ENCODE data around the gene BCL2L12. TPM values are rescaled to one million over a fixed set of nuclear protein-coding genes. Genes with fewer than 3 reads are reported as not detected.
"Not testable (repeated sequence)": the region's sequence is repeated elsewhere in the genome, so short reads cannot be mapped to it uniquely, and the experiment has no call there.

The BCL2L12 gene
- total RNA-seq, 1 donor from 2014 or later = 39.1 TPM

DNA sequence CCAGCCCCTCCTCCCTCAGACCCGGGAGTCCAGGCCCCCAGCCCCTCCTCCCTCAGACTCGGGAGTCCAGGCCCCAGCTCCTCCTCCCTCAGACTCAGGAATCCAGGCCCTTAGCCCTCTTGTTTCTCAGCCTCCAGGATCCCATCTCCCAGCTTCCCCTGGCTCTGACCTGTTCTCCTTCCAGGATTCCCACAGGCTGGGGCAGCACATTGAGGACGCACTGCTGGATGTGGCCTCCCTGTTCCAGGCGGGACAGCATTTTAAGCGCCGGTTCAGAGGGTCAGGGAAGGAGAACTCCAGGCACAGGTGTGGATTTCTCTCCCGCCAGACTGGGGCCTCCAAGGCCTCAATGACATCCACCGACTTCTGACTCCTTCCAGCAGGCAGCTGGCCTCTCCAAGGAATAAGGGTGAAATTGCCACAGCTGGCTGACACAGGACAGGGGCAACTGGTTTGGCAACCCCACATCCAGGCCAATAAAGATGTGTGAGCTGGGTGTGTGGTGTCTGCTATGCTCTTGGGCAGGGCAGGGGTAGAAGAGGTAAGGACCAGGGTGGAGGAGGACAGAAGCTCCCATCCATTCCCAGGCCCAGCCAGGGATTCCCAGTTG is 47.6 kb downstream of the BCL2L12 start:
- H3K9me3 Mint-ChIP-seq = no peaks in the 10 kb centered on the region
- H3K4me3 Mint-ChIP-seq = no peak overlapping the region
- DNase-seq = no peak
- ATAC-seq (ENCODE audit: low read depth) = no peak
- H3K36me3 Mint-ChIP-seq (ENCODE audit: low read depth) = no peaks in the 10 kb centered on the region
- ChIA-PET CTCF (no interaction called here), POLR2A (interaction anchor here (0.5 kb wide), 1 partner anchor 341 kb away, joined by 3 read pairs; no protein-coding TSS in a partner anchor)
- intact Hi-C loops (cut with micrococcal nuclease) = no loop called here
- H3K4me1 Mint-ChIP-seq = peaks cover 7% of the 10 kb centered on the region
- no peak overlapping the region for H3K27ac Mint-ChIP-seq
- peaks cover 8% of the 10 kb centered on the region for H3K27me3 Mint-ChIP-seq
- TF ChIP-seq, protein P1, sequence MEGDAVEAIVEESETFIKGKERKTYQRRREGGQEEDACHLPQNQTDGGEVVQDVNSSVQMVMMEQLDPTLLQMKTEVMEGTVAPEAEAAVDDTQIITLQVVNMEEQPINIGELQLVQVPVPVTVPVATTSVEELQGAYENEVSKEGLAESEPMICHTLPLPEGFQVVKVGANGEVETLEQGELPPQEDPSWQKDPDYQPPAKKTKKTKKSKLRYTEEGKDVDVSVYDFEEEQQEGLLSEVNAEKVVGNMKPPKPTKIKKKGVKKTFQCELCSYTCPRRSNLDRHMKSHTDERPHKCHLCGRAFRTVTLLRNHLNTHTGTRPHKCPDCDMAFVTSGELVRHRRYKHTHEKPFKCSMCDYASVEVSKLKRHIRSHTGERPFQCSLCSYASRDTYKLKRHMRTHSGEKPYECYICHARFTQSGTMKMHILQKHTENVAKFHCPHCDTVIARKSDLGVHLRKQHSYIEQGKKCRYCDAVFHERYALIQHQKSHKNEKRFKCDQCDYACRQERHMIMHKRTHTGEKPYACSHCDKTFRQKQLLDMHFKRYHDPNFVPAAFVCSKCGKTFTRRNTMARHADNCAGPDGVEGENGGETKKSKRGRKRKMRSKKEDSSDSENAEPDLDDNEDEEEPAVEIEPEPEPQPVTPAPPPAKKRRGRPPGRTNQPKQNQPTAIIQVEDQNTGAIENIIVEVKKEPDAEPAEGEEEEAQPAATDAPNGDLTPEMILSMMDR (IDR thresholded peaks at IDR 0.05) = no peak

DNA sequence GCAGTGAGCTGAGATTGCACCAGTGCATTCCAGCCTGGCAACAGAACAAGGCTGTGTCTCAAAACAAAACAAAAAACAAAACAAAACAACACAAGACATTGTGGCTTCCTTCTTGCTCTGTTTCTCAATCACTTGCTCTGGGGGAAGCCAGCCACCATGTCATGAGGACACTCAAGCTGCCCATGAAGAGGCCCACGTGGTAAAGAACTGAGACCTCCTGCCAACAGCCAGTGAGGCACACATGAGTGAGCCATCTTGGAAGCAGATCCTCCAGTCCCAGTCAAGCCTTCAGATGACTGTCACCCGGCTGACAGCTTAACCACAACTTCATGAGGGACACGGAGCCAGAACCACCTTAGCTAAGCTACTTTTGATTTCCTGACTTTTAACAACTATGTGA is 50.4 kb downstream of the BCL2L12 start:
- ChIA-PET CTCF (no interaction called here), POLR2A (interaction anchor here (1.5 kb wide), 1 partner anchor 37 kb away, joined by 4 read pairs; no protein-coding TSS in a partner anchor)
- ATAC-seq (ENCODE audit: low read depth) (no peak), DNase-seq (no peak)
- Mint-ChIP-seq H3K27me3 (no peaks in the 10 kb centered on the region), H3K36me3 (ENCODE audit: low read depth) (no peaks in the 10 kb centered on the region), H3K4me1 (peaks cover 7% of the 10 kb centered on the region), H3K27ac (no peak overlapping the region), H3K4me3 (no peak overlapping the region), H3K9me3 (no peaks in the 10 kb centered on the region)
- TF ChIP-seq, protein P1 (IDR thresholded peaks at IDR 0.05) = no peak
- intact Hi-C loops (cut with micrococcal nuclease) = loop anchor here (5.0 kb wide), 1 partner anchor 151 kb away; the partner anchor contains the start of gene PNKP

GRCh38 chr19:49718511-49718910 is 52.8 kb downstream of the BCL2L12 start:
- POLR2A ChIA-PET = interaction anchor here (0.6 to 1.3 kb wide), 3 partner anchors 128 to 782 kb away, joined by 3 to 8 read pairs (median 4); no protein-coding TSS in a partner anchor

GRCh38 chr19:49718991-49719390 is 53.3 kb downstream of the BCL2L12 start:
- no peaks in the 10 kb centered on the region for H3K36me3 Mint-ChIP-seq (ENCODE audit: low read depth)
- TF ChIP-seq, protein P1 (IDR thresholded peaks at IDR 0.05) = no peak
- H3K27me3 Mint-ChIP-seq = no peaks in the 10 kb centered on the region
- intact Hi-C loops (cut with micrococcal nuclease) = loop anchor here (5.0 kb wide), 1 partner anchor 148 kb away; the partner anchor contains the start of gene PNKP
- no peak overlapping the region for H3K4me3 Mint-ChIP-seq
- peaks cover 7% of the 10 kb centered on the region for H3K4me1 Mint-ChIP-seq
- ChIA-PET POLR2A (no interaction called here), CTCF (interaction anchor here (1.2 kb wide), 1 partner anchor 16 kb away, joined by 3 read pairs; no protein-coding TSS in a partner anchor)
- H3K9me3 Mint-ChIP-seq = no peaks in the 10 kb centered on the region
- no peak overlapping the region for H3K27ac Mint-ChIP-seq
- ATAC-seq (ENCODE audit: low read depth) (no peak), DNase-seq (no peak)

More at GRCh38 chr19:49718511-49718910, 52.8 kb downstream of the BCL2L12 start:
- H3K27ac Mint-ChIP-seq = no peak overlapping the region
- H3K4me3 Mint-ChIP-seq = no peak overlapping the region
- TF ChIP-seq, protein P1 (IDR thresholded peaks at IDR 0.05) = no peak
- H3K27me3 Mint-ChIP-seq = no peaks in the 10 kb centered on the region
- CTCF ChIA-PET = interaction anchor here (1.2 to 1.5 kb wide), 3 partner anchors 16 to 48 kb away, joined by 3 to 9 read pairs (median 3); partner anchors contain the start of gene AP2A1
- no peaks in the 10 kb centered on the region for H3K9me3 Mint-ChIP-seq
- DNase-seq = no peak
- H3K4me1 Mint-ChIP-seq = peaks cover 7% of the 10 kb centered on the region
- no peak for ATAC-seq (ENCODE audit: low read depth)
- intact Hi-C loops (cut with micrococcal nuclease) = loop anchor here (5.0 kb wide), 1 partner anchor 149 kb away; the partner anchor contains the start of gene PNKP
- H3K36me3 Mint-ChIP-seq (ENCODE audit: low read depth) = no peaks in the 10 kb centered on the region

DNA sequence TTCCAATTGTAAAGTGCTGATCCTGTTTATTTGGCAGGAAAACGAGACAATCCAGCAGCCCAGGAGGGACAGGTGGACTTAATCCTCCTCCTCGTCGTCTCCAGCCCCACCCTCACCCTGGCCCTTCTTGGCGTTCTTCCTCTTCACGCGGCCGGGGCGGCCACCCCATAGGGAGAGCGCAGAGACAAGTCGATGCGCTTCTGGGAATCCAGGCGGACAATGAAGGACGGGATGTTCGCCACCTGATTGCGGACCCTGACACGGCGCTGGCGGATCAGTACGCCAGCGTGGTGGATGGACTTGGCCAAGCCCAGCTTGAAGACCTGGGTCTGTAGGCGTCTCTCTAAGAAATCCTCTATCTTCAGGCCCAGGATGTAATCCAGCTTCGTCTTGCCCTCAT is 53.7 kb downstream of the BCL2L12 start:
- not testable (repeated sequence) for H3K4me3 Mint-ChIP-seq
- CTCF ChIA-PET = interaction anchor here (1.2 kb wide), 1 partner anchor 15 kb away, joined by 3 read pairs; no protein-coding TSS in a partner anchor
- POLR2A ChIA-PET = interaction anchor here (0.6 to 0.7 kb wide), 2 partner anchors 78 to 267 kb away, joined by 7 read pairs; partner anchors contain the start of genes ALDH16A1 and SCAF1

More for the DNA sequence above, 53.7 kb downstream of the BCL2L12 start:
- intact Hi-C loops (cut with micrococcal nuclease) = loop anchor here (5.0 kb wide), 1 partner anchor 148 kb away; the partner anchor contains the start of gene PNKP
- not testable (repeated sequence) for H3K27me3 Mint-ChIP-seq; H3K36me3 Mint-ChIP-seq (ENCODE audit: low read depth); ATAC-seq (ENCODE audit: low read depth); H3K27ac Mint-ChIP-seq; H3K9me3 Mint-ChIP-seq; DNase-seq; H3K4me1 Mint-ChIP-seq

Other genes with a start within 250 kb of the BCL2L12 start
- not detected in 2 replicates for gene PTH2, start 242.5 kb upstream of the BCL2L12 start, total RNA-seq
- not detected in 2 replicates for gene GFY, start 240.5 kb upstream of the BCL2L12 start, total RNA-seq
- gene SLC17A7, start 224.4 kb upstream of the BCL2L12 start, total RNA-seq = 0.15 and 0.55 TPM in 2 replicates
- 110 and 111 TPM in 2 replicates for gene PIH1D1, start 214.1 kb upstream of the BCL2L12 start, total RNA-seq
- 61.4 and 61.6 TPM in 2 replicates for gene ALDH16A1, start 212.7 kb upstream of the BCL2L12 start, total RNA-seq
- 15.4 and 17.7 TPM in 2 replicates for gene FLT3LG, start 191.7 kb upstream of the BCL2L12 start, total RNA-seq
- gene RPL13A, start 178.3 kb upstream of the BCL2L12 start, total RNA-seq = 6,642 and 7,342 TPM in 2 replicates
- gene RPS11, start 169.5 kb upstream of the BCL2L12 start, total RNA-seq = 3,758 and 4,733 TPM in 2 replicates
- gene FCGRT, start 153.3 kb upstream of the BCL2L12 start, total RNA-seq = 17.4 and 18.8 TPM in 2 replicates
- gene RCN3, start 137.9 kb upstream of the BCL2L12 start, total RNA-seq = 0.89 and 1.1 TPM in 2 replicates
- 49.9 and 54.8 TPM in 2 replicates for gene NOSIP, start 85.4 kb upstream of the BCL2L12 start, total RNA-seq
- 1.8 and 2.2 TPM in 2 replicates for gene PRRG2, start 84.6 kb upstream of the BCL2L12 start, total RNA-seq
- gene PRR12, start 74.8 kb upstream of the BCL2L12 start, total RNA-seq = 37.1 and 42.1 TPM in 2 replicates
- gene RRAS, start 25.8 kb upstream of the BCL2L12 start, total RNA-seq = 4.8 and 5.1 TPM in 2 replicates
- 58.7 and 61.0 TPM in 2 replicates for gene SCAF1, start 23.7 kb upstream of the BCL2L12 start, total RNA-seq
- gene IRF3, start 76 bp upstream of the BCL2L12 start, total RNA-seq = 145 and 171 TPM in 2 replicates
- gene PRMT1, start 11.3 kb downstream of the BCL2L12 start, total RNA-seq = 372 and 376 TPM in 2 replicates
- gene ADM5, start 23.7 kb downstream of the BCL2L12 start, total RNA-seq = 6.8 and 9.5 TPM in 2 replicates
- gene CPT1C, start 25.2 kb downstream of the BCL2L12 start, total RNA-seq = 0.35 and 0.51 TPM in 2 replicates
- gene TSKS, start 97.4 kb downstream of the BCL2L12 start, total RNA-seq = 0.39 and 0.55 TPM in 2 replicates
- gene AP2A1, start 101.1 kb downstream of the BCL2L12 start, total RNA-seq = 56.7 and 60.6 TPM in 2 replicates
- gene FUZ, start 147.4 kb downstream of the BCL2L12 start, total RNA-seq = 12.0 and 15.0 TPM in 2 replicates
- gene MED25, start 152.4 kb downstream of the BCL2L12 start, total RNA-seq = 70.1 and 88.8 TPM in 2 replicates
- gene PTOV1, start 185.2 kb downstream of the BCL2L12 start, total RNA-seq = 103 and 107 TPM in 2 replicates
- gene PNKP, start 201.6 kb downstream of the BCL2L12 start, total RNA-seq = 174 and 205 TPM in 2 replicates
- gene AKT1S1, start 211.4 kb downstream of the BCL2L12 start, total RNA-seq = 21.3 and 28.7 TPM in 2 replicates
- gene TBC1D17, start 211.8 kb downstream of the BCL2L12 start, total RNA-seq = 51.1 and 57.0 TPM in 2 replicates
- gene IL4I1, start 231.0 kb downstream of the BCL2L12 start, total RNA-seq = 24.0 and 25.5 TPM in 2 replicates

All from activated B cell treated with CpG ODN at 0.5 μM for 24 hours (primary cell).